PC-3 (cell line): ENCODE measurements around the gene MCRIP2. TPM values are rescaled to one million over a fixed set of nuclear protein-coding genes. Genes with fewer than 3 reads are reported as not detected.

ENCODE experiments used
- ATAC-seq: fragments of 200-7000 bp; cut with Tn5 transposase; 2 replicates; pipeline ENCODE4 v1.9.1; 2020; ENCODE audit warnings: mild to moderate bottlenecking, moderate library complexity
- BruUV-seq: library from RNA; stranded (reverse); fragments of 400-500 nt; replicated peaks from 2 replicates; lab custom pipeline; 2021; lab: Mats Ljungman, UMichigan
- CTCF ChIA-PET: fragments of 300-600 bp; sonication (Branson Sonifier 250); formaldehyde crosslinking; loops from one replicate; lab custom pipeline; 2022; ENCODE audit warnings: antibody characterized with exemption; lab: Charles Lee
- POLR2A ChIA-PET: fragments of 300-600 bp; sonication (Branson Sonifier 250); formaldehyde crosslinking; loops from one replicate; lab custom pipeline; 2022; ENCODE audit warnings: antibody characterized with exemption; ENCODE audit not compliant: unreplicated experiment; lab: Charles Lee
- DNase-seq: peaks from one replicate; pipeline ENCODE4 v3.0.0-alpha.2; 2015
- H2AFZ ChIP-seq: fragments of 300-600 bp; sonication (generic); 2 replicates; pipeline ENCODE4 v1.6.0; 2016; ENCODE audit warnings: antibody characterized with exemption, low read length
- H3F3A ChIP-seq: fragments of 300-600 bp; sonication (generic); one replicate; pipeline ENCODE4 v1.6.0; 2017; ENCODE audit warnings: antibody characterized with exemption, low read length, control low read depth, mild to moderate bottlenecking; ENCODE audit not compliant: unreplicated experiment
- H3K27ac ChIP-seq: fragments of 300-600 bp; sonication (generic); 2 replicates; pipeline ENCODE4 v1.5.1; 2016; ENCODE audit warnings: mild to moderate bottlenecking, low read length
- H3K27me3 ChIP-seq: fragments of 300-600 bp; sonication (generic); 2 replicates; pipeline ENCODE4 v1.6.1; 2016; ENCODE audit warnings: low read length, mixed read lengths
- H3K36me3 ChIP-seq: fragments of 300-600 bp; sonication (generic); 2 replicates; pipeline ENCODE4 v1.6.1; 2016; ENCODE audit warnings: low read depth, mixed run types, low read length, mixed read lengths
- H3K4me1 ChIP-seq: fragments of 300-600 bp; sonication (generic); 2 replicates; pipeline ENCODE4 v1.5.1; 2016; ENCODE audit warnings: low read length; ENCODE audit not compliant: insufficient read depth
- H3K4me2 ChIP-seq: fragments of 300-600 bp; sonication (generic); 2 replicates; pipeline ENCODE4 v1.6.0; 2016; ENCODE audit warnings: low read length
- H3K4me3 ChIP-seq: fragments of 300-600 bp; sonication (generic); 2 replicates; pipeline ENCODE4 v1.5.1; 2016; ENCODE audit warnings: mild to moderate bottlenecking, low read length, mixed read lengths
- H3K79me2 ChIP-seq: fragments of 300-600 bp; sonication (generic); 2 replicates; pipeline ENCODE4 v1.6.1; 2017; ENCODE audit warnings: low read length, mixed read lengths
- H3K9ac ChIP-seq: fragments of 300-600 bp; sonication (generic); 2 replicates; pipeline ENCODE4 v1.6.0; 2016; ENCODE audit warnings: mild to moderate bottlenecking, low read length
- H3K9me2 ChIP-seq: fragments of 300-600 bp; sonication (generic); replicated peaks from 2 replicates; pipeline ENCODE4 v1.6.1; 2016; ENCODE audit warnings: mixed run types, low read length, mixed read lengths
- H3K9me3 ChIP-seq: fragments of 300-600 bp; sonication (generic); 2 replicates; pipeline ENCODE4 v1.6.1; 2016; ENCODE audit warnings: low read length, mixed read lengths
- H4K20me1 ChIP-seq: fragments of 300-600 bp; sonication (generic); 2 replicates; pipeline ENCODE4 v1.6.1; 2016; ENCODE audit warnings: low read length, mixed read lengths
- CTCF ChIP-seq: fragments of 300-600 bp; sonication (generic); conservative IDR thresholded peaks from 2 replicates; pipeline ENCODE4 v1.5.1; 2017; ENCODE audit warnings: antibody characterized with exemption, low read depth, mild to moderate bottlenecking, low read length
- EZH2 ChIP-seq: fragments of 300-600 bp; sonication (generic); IDR thresholded peaks from one replicate; pipeline ENCODE4 v1.6.1; 2017; ENCODE audit warnings: antibody characterized with exemption, mild to moderate bottlenecking, low read length; ENCODE audit not compliant: unreplicated experiment
- EZH2phosphoT487 ChIP-seq: fragments of 300-600 bp; sonication (generic); IDR thresholded peaks from 2 replicates; pipeline ENCODE4 v1.6.1; 2018; ENCODE audit warnings: mild to moderate bottlenecking, antibody characterized with exemption, low read length, borderline replicate concordance
- intact Hi-C: fragments of 100-400 bp; cut with micrococcal nuclease; formaldehyde crosslinking; loops from 2 replicates; pipeline ENCODE4 v1.9.0; 2023
- total RNA-seq: library from RNA; depleted of rRNA; stranded (reverse); fragments of >200 nt; gene quantifications from 2 replicates; pipeline ENCODE4 v1.2.3, GENCODE V29; 2014

MCRIP2 gene
- total RNA-seq, 1 experiment from 2014 or later: 83.5 TPM

GRCh38 chr16:646679-647172 lies 5.1 kb downstream of the MCRIP2 start:
- CTCF ChIA-PET: no interaction called here

DNA sequence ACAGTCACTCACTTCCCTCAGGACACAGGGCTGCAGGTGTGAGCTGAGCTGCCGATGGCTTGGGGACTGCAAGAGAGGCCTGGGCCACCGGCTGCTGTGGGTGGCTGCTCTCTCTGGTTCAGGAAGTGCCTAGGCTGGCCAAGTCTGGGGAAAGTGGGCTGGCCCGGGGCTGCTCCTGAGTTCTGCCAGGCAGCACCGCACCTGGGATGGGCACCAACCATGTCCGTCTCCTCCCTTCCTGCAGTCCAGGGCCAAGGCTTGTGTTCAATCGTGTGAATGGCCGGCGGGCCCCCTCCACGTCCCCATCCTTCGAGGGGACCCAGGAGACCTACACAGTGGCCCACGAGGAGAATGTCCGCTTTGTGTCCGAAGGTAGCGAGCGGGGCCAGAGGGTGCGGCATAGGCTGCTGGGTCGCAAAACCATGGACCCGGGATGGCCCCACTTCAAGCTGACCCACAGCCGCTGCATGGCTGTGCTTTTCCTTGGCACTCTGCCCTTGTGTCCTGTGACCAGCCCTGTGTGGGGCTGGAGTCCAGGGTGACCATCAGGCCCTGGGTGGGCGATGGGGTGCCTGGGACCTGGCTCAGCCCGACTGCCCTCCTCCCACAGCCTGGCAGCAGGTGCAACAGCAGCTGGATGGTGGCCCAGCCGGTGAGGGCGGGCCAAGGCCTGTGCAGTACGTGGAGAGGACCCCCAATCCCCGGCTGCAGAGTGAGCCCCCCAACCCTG lies 5.7 kb downstream of the MCRIP2 start:
- POLR2A ChIA-PET: no interaction called here
- intact Hi-C loops: no loop called here
- no peak for ATAC-seq

More at GRCh38 chr16:646679-647172, 5.1 kb downstream of the MCRIP2 start:
- Histone ChIP-seq H3F3A (no peaks in the 10 kb centered on the region), H3K27ac (no peak overlapping the region), H3K79me2 (peaks cover 42% of the 10 kb centered on the region), H3K9ac (no peak overlapping the region), H3K36me3 (no peaks in the 10 kb centered on the region), H3K9me3 (no peaks in the 10 kb centered on the region), H3K27me3 (no peaks in the 10 kb centered on the region), H3K4me2 (no peak overlapping the region), H2AFZ (no peak overlapping the region), H4K20me1 (no peaks in the 10 kb centered on the region), H3K4me3 (no peak overlapping the region), H3K9me2 (no peaks in the 10 kb centered on the region), H3K4me1 (peaks cover 42% of the 10 kb centered on the region)
- DNase-seq: no peak
- no TSS peak for BruUV-seq
- POLR2A ChIA-PET: no interaction called here
- ATAC-seq: no peak
- intact Hi-C loops: no loop called here
- TF ChIP-seq CTCF: no peak
- no peak for TF ChIP-seq EZH2
- TF ChIP-seq EZH2phosphoT487: no peak

More for the DNA sequence above, 5.7 kb downstream of the MCRIP2 start:
- H3K27me3 ChIP-seq: no peaks in the 10 kb centered on the region
- H3K9me2 ChIP-seq: no peaks in the 10 kb centered on the region
- H3K79me2 ChIP-seq: peaks cover 41% of the 10 kb centered on the region
- H2AFZ ChIP-seq: no peak overlapping the region
- H3K27ac ChIP-seq: no peak overlapping the region
- H3K36me3 ChIP-seq: no peaks in the 10 kb centered on the region
- no peaks in the 10 kb centered on the region for H3K9me3 ChIP-seq
- H3K4me1 ChIP-seq: peaks cover 42% of the 10 kb centered on the region
- BruUV-seq: no TSS peak
- CTCF ChIA-PET: no interaction called here
- no peak for DNase-seq
- no peaks in the 10 kb centered on the region for H4K20me1 ChIP-seq
- no peak overlapping the region for H3K4me2 ChIP-seq
- H3F3A ChIP-seq: no peaks in the 10 kb centered on the region
- no peak overlapping the region for H3K4me3 ChIP-seq
- no peak for TF ChIP-seq CTCF
- H3K9ac ChIP-seq: no peak overlapping the region
